ENCODE measurements around the gene POLR1D.

DNA sequence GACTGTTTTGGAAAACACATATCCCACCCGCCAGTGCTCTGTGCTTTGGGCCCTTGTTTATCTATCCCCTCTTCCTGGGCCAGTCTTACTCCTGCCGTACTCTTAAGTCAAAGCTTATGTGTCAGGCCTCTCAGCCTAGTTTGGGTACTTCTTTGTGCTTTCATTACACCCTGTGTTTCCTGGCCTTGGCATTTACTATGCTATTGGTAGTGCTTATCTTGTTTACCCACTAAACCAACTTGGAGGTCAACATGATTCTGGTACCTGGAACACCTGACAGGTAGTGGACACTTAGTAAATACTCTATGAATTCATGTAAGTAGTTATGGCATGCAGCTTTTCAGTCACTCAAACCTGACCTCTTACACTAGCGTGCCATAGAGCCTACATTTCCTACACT, 2.4 kb downstream of the POLR1D start:
- TF ChIP-seq, protein P1, sequence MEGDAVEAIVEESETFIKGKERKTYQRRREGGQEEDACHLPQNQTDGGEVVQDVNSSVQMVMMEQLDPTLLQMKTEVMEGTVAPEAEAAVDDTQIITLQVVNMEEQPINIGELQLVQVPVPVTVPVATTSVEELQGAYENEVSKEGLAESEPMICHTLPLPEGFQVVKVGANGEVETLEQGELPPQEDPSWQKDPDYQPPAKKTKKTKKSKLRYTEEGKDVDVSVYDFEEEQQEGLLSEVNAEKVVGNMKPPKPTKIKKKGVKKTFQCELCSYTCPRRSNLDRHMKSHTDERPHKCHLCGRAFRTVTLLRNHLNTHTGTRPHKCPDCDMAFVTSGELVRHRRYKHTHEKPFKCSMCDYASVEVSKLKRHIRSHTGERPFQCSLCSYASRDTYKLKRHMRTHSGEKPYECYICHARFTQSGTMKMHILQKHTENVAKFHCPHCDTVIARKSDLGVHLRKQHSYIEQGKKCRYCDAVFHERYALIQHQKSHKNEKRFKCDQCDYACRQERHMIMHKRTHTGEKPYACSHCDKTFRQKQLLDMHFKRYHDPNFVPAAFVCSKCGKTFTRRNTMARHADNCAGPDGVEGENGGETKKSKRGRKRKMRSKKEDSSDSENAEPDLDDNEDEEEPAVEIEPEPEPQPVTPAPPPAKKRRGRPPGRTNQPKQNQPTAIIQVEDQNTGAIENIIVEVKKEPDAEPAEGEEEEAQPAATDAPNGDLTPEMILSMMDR (conservative IDR thresholded peaks at IDR 0.05; ENCODE audit: low read depth in 2 of 2): no peak
- TF ChIP-seq JUNB (IDR thresholded peaks at IDR 0.05; ENCODE audit: unreplicated experiment) (no peak), REST (IDR thresholded peaks at IDR 0.05; ENCODE audit: unreplicated experiment) (no peak), EZH2phosphoT487 (IDR thresholded peaks at IDR 0.05; ENCODE audit: unreplicated experiment) (no peak), POLR2AphosphoS5 (IDR thresholded peaks at IDR 0.05; ENCODE audit: low read depth) (no peak), STAT1 (IDR thresholded peaks at IDR 0.05; ENCODE audit: unreplicated experiment) (no peak), ZNF331 (CRISPR knock-in tag; IDR thresholded peaks at IDR 0.05; ENCODE audit: low read depth) (no peak), EZH2 (IDR thresholded peaks at IDR 0.05; ENCODE audit: low read depth, unreplicated experiment) (no peak), CREB1 (CRISPR knock-in tag; IDR thresholded peaks at IDR 0.05; ENCODE audit: low read depth) (no peak), ZNF114 (CRISPR knock-in tag; IDR thresholded peaks at IDR 0.05) (no peak), ETS1 (IDR thresholded peaks at IDR 0.05) (no peak)

Measured in GM23338 (cell line).